GM12878 (cell line): Measurements from ENCODE around the gene CAST. TPM values are rescaled to one million over a fixed set of nuclear protein-coding genes. Genes with fewer than 3 reads are reported as not detected.

Source experiments
- ATAC-seq: fragments of 200-7000 bp; cut with Tn5 transposase; 3 replicates; pipeline ENCODE4 v1.9.1; 2020; ENCODE audit warnings: mild to moderate bottlenecking, moderate library complexity
- BruUV-seq: library from RNA; stranded (reverse); fragments of 400-500 nt; replicated peaks from 2 replicates; lab custom pipeline; 2021; lab: Mats Ljungman, UMichigan
- CTCF ChIA-PET: fragments of 300-600 bp; sonication (Branson Sonifier 250); formaldehyde crosslinking; extraction: SDS; loops from one replicate; lab custom pipeline; 2021; ENCODE audit warnings: inconsistent platforms; lab: Yijun Ruan, JAX
- POLR2A ChIA-PET: fragments of 350-600 bp; formaldehyde crosslinking; extraction: SDS; loops from one replicate; lab custom pipeline; 2021; ENCODE audit warnings: inconsistent platforms; lab: Charles Lee
- RAD21 ChIA-PET: fragments of 300-600 bp; sonication (Branson Sonifier 250); formaldehyde crosslinking; loops from one replicate; lab custom pipeline; 2023; ENCODE audit warnings: antibody characterized with exemption; ENCODE audit not compliant: unreplicated experiment; lab: Charles Lee
- SMC1A ChIA-PET: fragments of 300-600 bp; sonication (Branson Sonifier 250); formaldehyde crosslinking; loops from one replicate; lab custom pipeline; 2023; ENCODE audit not compliant: unreplicated experiment, uncharacterized antibody; lab: Charles Lee
- DNase-seq: peaks from one replicate; pipeline ENCODE4 v3.0.0-alpha.2; 2011; ENCODE audit warnings: low read depth, low spot score
- FAIRE-seq: peaks from 3 replicates; lab custom pipeline; 2011; peaks lifted over from hg19 to GRCh38; lab: Jason Lieb, UNC
- H2AFZ ChIP-seq: 2 replicates; pipeline ENCODE4 v1.6.0; 2011; ENCODE audit warnings: low read depth, low read length, control low read depth; ENCODE audit not compliant: control insufficient read depth
- H3K27ac ChIP-seq: 2 replicates; pipeline ENCODE4 v1.5.1; 2011; ENCODE audit warnings: control low read depth; ENCODE audit not compliant: control insufficient read depth, insufficient read depth
- H3K27me3 ChIP-seq, 2 experiments: replicated peaks in 1 of 2; 2 replicates each; pipeline versions ENCODE4 v1.6.0 to v1.6.1; 2011; ENCODE audit warnings: low read length in 1 of 2; ENCODE audit not compliant: control insufficient read depth in 2 of 2, insufficient read depth in 2 of 2
- H3K36me3 ChIP-seq, 2 experiments: 2 replicates each; pipeline ENCODE4 v1.5.1; 2011; ENCODE audit warnings: low read length in 1 of 2; ENCODE audit not compliant: control insufficient read depth in 2 of 2, insufficient read depth in 2 of 2
- H3K4me1 ChIP-seq: 2 replicates; pipeline ENCODE4 v1.6.1; 2011; ENCODE audit warnings: mild to moderate bottlenecking, low read length, moderate library complexity, mixed read lengths; ENCODE audit not compliant: control insufficient read depth, insufficient read depth
- H3K4me2 ChIP-seq: 2 replicates; pipeline ENCODE4 v1.6.0; 2011; ENCODE audit warnings: control low read depth; ENCODE audit not compliant: control insufficient read depth, insufficient read depth
- H3K4me3 ChIP-seq: fragments of 200-600 bp; sonication (generic); 2 replicates; pipeline ENCODE4 v1.5.1; 2016
- H3K79me2 ChIP-seq: 2 replicates; pipeline ENCODE4 v1.6.0; 2011; ENCODE audit warnings: low read length; ENCODE audit not compliant: control insufficient read depth, insufficient read depth
- H3K9ac ChIP-seq: 2 replicates; pipeline ENCODE4 v1.8.0; 2011; ENCODE audit warnings: low read length, control low read depth, mixed read lengths; ENCODE audit not compliant: control insufficient read depth, insufficient read depth
- H3K9me3 ChIP-seq: replicated peaks from 3 replicates; pipeline ENCODE4 v1.5.1; 2011; ENCODE audit warnings: mild to moderate bottlenecking, low read length; ENCODE audit not compliant: control insufficient read depth, insufficient read depth
- H4K20me1 ChIP-seq: 2 replicates; pipeline ENCODE4 v1.6.0; 2011; ENCODE audit not compliant: control insufficient read depth, insufficient read depth
- CBFB ChIP-seq: IDR thresholded peaks from 2 replicates; pipeline ENCODE4 v1.6.1; 2016; ENCODE audit warnings: antibody characterized with exemption, low read depth
- CHD1 ChIP-seq: IDR thresholded peaks from 2 replicates; pipeline ENCODE4 v1.6.1; 2012; ENCODE audit warnings: low read depth, low read length, improper control_type of control experiment
- CHD4 ChIP-seq: fragments of 200-600 bp; sonication (generic); IDR thresholded peaks from 2 replicates; pipeline ENCODE4 v1.6.1; 2016; ENCODE audit warnings: mild to moderate bottlenecking
- EGR1 ChIP-seq, 2 experiments: IDR thresholded peaks; 1 replicate in 1 of 2; 2 replicates in 1 of 2; pipeline ENCODE4 v1.6.1; 2011 to 2012; ENCODE audit warnings: low read depth in 2 of 2, low read length in 2 of 2, borderline replicate concordance in 1 of 2, mild to moderate bottlenecking in 1 of 2, moderate library complexity in 1 of 2
- EZH2 ChIP-seq: IDR thresholded peaks from 2 replicates; pipeline ENCODE4 v1.6.1; 2012; ENCODE audit warnings: low read depth, mild to moderate bottlenecking, control low read depth, inconsistent platforms, low read length, borderline replicate concordance; ENCODE audit not compliant: control insufficient read depth
- HDAC2 ChIP-seq: fragments of 200-600 bp; sonication (generic); IDR thresholded peaks from 2 replicates; pipeline ENCODE4 v1.6.1; 2017
- NFYA ChIP-seq: IDR thresholded peaks from 2 replicates; pipeline ENCODE4 v1.6.1; 2011; ENCODE audit warnings: low read depth, mild to moderate bottlenecking, low read length, improper control_type of control experiment, borderline replicate concordance
- NR2C1 ChIP-seq: fragments of 450-650 bp; IDR thresholded peaks from 2 replicates; pipeline ENCODE4 v1.6.1; 2017; ENCODE audit warnings: antibody characterized with exemption, mild to moderate bottlenecking, moderate library complexity
- PAX8 ChIP-seq: fragments of 450-650 bp; IDR thresholded peaks from 2 replicates; pipeline ENCODE4 v1.6.1; 2017; ENCODE audit warnings: mild to moderate bottlenecking, moderate library complexity
- POLR2AphosphoS2 ChIP-seq: IDR thresholded peaks from 2 replicates; pipeline ENCODE4 v1.6.1; 2011; ENCODE audit warnings: low read depth, mild to moderate bottlenecking, low read length, improper control_type of control experiment, moderate library complexity
- RFX5 ChIP-seq: IDR thresholded peaks from 2 replicates; pipeline ENCODE4 v1.6.1; 2011; ENCODE audit warnings: low read depth, low read length, improper control_type of control experiment
- SREBF1 ChIP-seq: IDR thresholded peaks from 2 replicates; pipeline ENCODE4 v1.6.1; 2012; ENCODE audit warnings: mild to moderate bottlenecking, low read length
- SRF ChIP-seq, 2 experiments: IDR thresholded peaks; 2 replicates each; pipeline ENCODE4 v1.6.1; 2011; ENCODE audit warnings: low read depth in 2 of 2, low read length in 2 of 2, mild to moderate bottlenecking in 1 of 2, moderate library complexity in 1 of 2
- TBL1XR1 ChIP-seq: IDR thresholded peaks from 2 replicates; pipeline ENCODE4 v1.6.1; 2012; ENCODE audit warnings: low read depth, low read length, improper control_type of control experiment
- WGBS: methylation state at CpG from one replicate; pipeline ENCODE4 v1.1.6; 2016; ENCODE audit warnings: low lambda C conversion rate; ENCODE audit not compliant: insufficient replicate concordance, insufficient coverage; ENCODE audit errors: missing lambda C conversion rate; 5-methylcytosine and 5-hydroxymethylcytosine counted together
- in situ Hi-C: fragments of 300-500 bp; cut with MboI; formaldehyde crosslinking; loops from 9 replicates; pipeline ENCODE4 v1.14.3; 2018; ENCODE audit warnings: mixed read lengths
- intact Hi-C: fragments of 100-400 bp; cut with micrococcal nuclease; formaldehyde crosslinking; loops from one replicate; pipeline ENCODE4 v1.14.2; 2022; ENCODE audit not compliant: unreplicated experiment
- polyA plus RNA-seq, 11 experiments: library from polyadenylated mRNA; depleted of rRNA in 4 of 11; unstranded in 6 of 11; stranded (reverse) in 5 of 11; fragments of >200 nt; fragmentation: Nextera tagmentation in 4 of 11; fragmentation: Illumina TruSeq in 1 of 11; extraction: Ambion mirVana in 4 of 11; extraction: Trizol in 1 of 11; gene quantifications; 1 replicate in 1 of 11; 2 replicates in 10 of 11; pipeline versions ENCODE4 v1.2.1 to v1.2.3, GENCODE V29; 2011 to 2016; ENCODE audit warnings: inconsistent platforms in 2 of 11, missing spikeins in 2 of 11, low read depth in 1 of 11
- total RNA-seq, 4 experiments: library from RNA; depleted of rRNA in 3 of 4; stranded (reverse); fragments of >200 nt in 3 of 4; fragmentation: Illumina TruSeq in 1 of 4; extraction: Trizol in 1 of 4; gene quantifications; 2 replicates each; pipeline versions ENCODE4 v1.2.1 to v1.2.3, GENCODE V29; 2013 to 2021
- TF ChIP-seq, protein P1 (sequence below): fragments of 450-650 bp; IDR thresholded peaks from 2 replicates; pipeline ENCODE4 v1.6.1; 2016; ENCODE audit warnings: mild to moderate bottlenecking
- TF ChIP-seq, protein P2 (sequence below): IDR thresholded peaks from 2 replicates; pipeline ENCODE4 v1.6.1; 2012; ENCODE audit warnings: low read depth, low read length, improper control_type of control experiment
- TF ChIP-seq, protein P3 (sequence below): fragments of 450-650 bp; formaldehyde crosslinking; IDR thresholded peaks from 2 replicates; pipeline ENCODE4 v1.4.0; 2022; ENCODE audit warnings: mild to moderate bottlenecking, moderate library complexity

The CAST gene
- total and polyA plus RNA-seq, 10 of the 15 experiments (the other 5 are each of a cell fraction or from before 2014, with no cell fraction given), result 31.7 to 140 (median 68.5) TPM

DNA sequence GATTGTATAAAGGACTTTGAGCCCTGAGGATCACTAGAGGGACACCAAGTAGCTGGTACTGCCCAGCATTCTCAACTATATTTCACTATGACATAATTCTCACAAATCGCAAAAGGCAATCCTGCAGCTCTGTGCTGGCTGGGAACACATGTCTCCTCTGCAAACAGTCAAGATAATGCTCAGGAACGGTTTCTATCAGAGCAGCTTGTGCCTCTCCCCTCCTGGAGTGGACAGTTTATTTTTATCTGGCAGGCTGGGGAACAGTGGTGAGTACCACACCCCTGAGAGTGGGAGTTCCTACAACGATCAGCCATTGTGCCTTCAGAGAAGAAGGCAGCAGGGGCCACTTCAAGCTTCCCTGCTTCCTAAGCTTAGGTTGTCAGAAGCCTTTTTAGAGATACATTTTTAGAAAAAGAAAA is 79.7 kb downstream of the CAST start (continued):
- TF ChIP-seq EGR1 (IDR thresholded peaks at IDR 0.05; ENCODE audit: borderline replicate concordance in 1 of 2, low read depth in 2 of 2, low read length in 2 of 2), result no peak
- TF ChIP-seq, protein P1, sequence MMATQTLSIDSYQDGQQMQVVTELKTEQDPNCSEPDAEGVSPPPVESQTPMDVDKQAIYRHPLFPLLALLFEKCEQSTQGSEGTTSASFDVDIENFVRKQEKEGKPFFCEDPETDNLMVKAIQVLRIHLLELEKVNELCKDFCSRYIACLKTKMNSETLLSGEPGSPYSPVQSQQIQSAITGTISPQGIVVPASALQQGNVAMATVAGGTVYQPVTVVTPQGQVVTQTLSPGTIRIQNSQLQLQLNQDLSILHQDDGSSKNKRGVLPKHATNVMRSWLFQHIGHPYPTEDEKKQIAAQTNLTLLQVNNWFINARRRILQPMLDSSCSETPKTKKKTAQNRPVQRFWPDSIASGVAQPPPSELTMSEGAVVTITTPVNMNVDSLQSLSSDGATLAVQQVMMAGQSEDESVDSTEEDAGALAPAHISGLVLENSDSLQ, result no peak

DNA sequence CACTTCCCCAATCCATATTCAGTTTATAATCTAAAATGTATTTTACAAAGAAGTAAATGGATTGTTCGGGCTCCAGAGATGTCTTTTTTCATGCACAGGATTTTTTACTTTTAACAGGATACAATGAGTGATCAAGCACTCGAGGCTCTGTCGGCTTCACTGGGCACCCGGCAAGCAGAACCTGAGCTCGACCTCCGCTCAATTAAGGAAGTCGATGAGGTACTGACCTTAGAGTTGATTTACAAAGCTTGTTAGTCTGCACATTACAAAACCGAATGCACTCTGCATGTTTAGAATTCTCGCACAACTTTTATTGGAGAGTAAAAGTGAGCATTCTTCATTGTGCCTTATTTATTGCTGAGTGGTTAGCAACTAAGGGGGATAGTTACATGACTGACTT is 80.4 kb downstream of the CAST start:
- Histone ChIP-seq H3K27ac (no peak overlapping the region), H3K36me3 (peaks cover 11 to 13% of the 10 kb centered on the region in 2 experiments), H3K4me3 (no peak overlapping the region), H2AFZ (no peak overlapping the region), H4K20me1 (no peaks in the 10 kb centered on the region), H3K4me2 (no peak overlapping the region), H3K79me2 (no peaks in the 10 kb centered on the region), H3K4me1 (no peaks in the 10 kb centered on the region), H3K27me3 (no peaks in the 10 kb centered on the region), H3K9ac (no peak overlapping the region), H3K9me3 (no peaks in the 10 kb centered on the region)
- 80% methylated on average over 9 of the region's 9 CpGs for WGBS
- in situ Hi-C loops (no loop called here), intact Hi-C loops (no loop called here)
- ATAC-seq (no peak), FAIRE-seq (peak; percentile 23), DNase-seq (no peak)
- ChIA-PET CTCF (interaction anchor here (1.1 to 2.9 kb wide), 6 partner anchors 9 to 420 kb away, joined by 3 to 12 read pairs (median 8); no protein-coding TSS in a partner anchor), RAD21 (interaction anchor here (1.3 to 3.4 kb wide), 2 partner anchors 10 to 128 kb away, joined by 5 to 14 read pairs; no protein-coding TSS in a partner anchor), POLR2A (interaction anchor here (1.4 kb wide), 1 partner anchor 9 kb away, joined by 3 read pairs; no protein-coding TSS in a partner anchor), SMC1A (interaction anchor here (1.0 to 1.5 kb wide), 3 partner anchors 10 to 31 kb away, joined by 3 to 5 read pairs (median 3); no protein-coding TSS in a partner anchor)
- no TSS peak for BruUV-seq
- no peak for TF ChIP-seq TBL1XR1
- TF ChIP-seq, protein P2, sequence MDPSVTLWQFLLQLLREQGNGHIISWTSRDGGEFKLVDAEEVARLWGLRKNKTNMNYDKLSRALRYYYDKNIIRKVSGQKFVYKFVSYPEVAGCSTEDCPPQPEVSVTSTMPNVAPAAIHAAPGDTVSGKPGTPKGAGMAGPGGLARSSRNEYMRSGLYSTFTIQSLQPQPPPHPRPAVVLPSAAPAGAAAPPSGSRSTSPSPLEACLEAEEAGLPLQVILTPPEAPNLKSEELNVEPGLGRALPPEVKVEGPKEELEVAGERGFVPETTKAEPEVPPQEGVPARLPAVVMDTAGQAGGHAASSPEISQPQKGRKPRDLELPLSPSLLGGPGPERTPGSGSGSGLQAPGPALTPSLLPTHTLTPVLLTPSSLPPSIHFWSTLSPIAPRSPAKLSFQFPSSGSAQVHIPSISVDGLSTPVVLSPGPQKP, result no peak
- TF ChIP-seq CHD4, result no peak
- TF ChIP-seq PAX8, result no peak
- no peak for TF ChIP-seq SREBF1
- no peak for TF ChIP-seq SRF (IDR thresholded peaks at IDR 0.05; ENCODE audit: low read depth in 2 of 2, low read length in 2 of 2)
- no peak for TF ChIP-seq RFX5
- TF ChIP-seq NFYA, result no peak
- TF ChIP-seq NR2C1, result no peak
- TF ChIP-seq CBFB, result no peak
- TF ChIP-seq HDAC2, result no peak
- TF ChIP-seq, protein P3, sequence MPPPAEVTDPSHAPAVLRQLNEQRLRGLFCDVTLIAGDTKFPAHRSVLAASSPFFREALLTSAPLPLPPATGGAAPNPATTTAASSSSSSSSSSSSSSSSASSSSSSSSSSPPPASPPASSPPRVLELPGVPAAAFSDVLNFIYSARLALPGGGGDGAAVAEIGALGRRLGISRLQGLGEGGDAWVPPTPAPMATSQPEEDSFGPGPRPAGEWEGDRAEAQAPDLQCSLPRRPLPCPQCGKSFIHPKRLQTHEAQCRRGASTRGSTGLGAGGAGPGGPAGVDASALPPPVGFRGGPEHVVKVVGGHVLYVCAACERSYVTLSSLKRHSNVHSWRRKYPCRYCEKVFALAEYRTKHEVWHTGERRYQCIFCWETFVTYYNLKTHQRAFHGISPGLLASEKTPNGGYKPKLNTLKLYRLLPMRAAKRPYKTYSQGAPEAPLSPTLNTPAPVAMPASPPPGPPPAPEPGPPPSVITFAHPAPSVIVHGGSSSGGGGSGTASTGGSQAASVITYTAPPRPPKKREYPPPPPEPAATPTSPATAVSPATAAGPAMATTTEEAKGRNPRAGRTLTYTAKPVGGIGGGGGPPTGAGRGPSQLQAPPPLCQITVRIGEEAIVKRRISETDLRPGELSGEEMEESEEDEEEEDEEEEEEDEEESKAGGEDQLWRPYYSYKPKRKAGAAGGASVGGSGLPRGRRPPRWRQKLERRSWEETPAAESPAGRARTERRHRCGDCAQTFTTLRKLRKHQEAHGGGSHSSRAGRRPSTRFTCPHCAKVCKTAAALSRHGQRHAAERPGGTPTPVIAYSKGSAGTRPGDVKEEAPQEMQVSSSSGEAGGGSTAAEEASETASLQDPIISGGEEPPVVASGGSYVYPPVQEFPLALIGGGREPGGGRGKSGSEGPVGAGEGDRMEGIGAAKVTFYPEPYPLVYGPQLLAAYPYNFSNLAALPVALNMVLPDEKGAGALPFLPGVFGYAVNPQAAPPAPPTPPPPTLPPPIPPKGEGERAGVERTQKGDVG, result no peak
- TF ChIP-seq CHD1, result no peak
- TF ChIP-seq EZH2, result no peak
- no peak for TF ChIP-seq POLR2AphosphoS2
